ENCODE measurements around the gene MCCC2. TPM values are rescaled to one million over a fixed set of nuclear protein-coding genes. Genes with fewer than 3 reads are reported as not detected.

MCCC2 gene
- total RNA-seq, 1 donor from 2014 or later: 48.6 TPM

- DNase-seq (ENCODE audit: extremely low spot score, unreplicated experiment): no peak
- H3K36me3 Mint-ChIP-seq: peaks cover 7% of the 10 kb centered on the region
- H3K4me3 Mint-ChIP-seq: peak overlapping the region; percentile 96
- no peaks in the 10 kb centered on the region for H3K27me3 Mint-ChIP-seq
- no peak for TF ChIP-seq CTCF (conservative IDR thresholded peaks at IDR 0.05)
- H3K9me3 Mint-ChIP-seq: no peaks in the 10 kb centered on the region
- H3K27ac Mint-ChIP-seq: peak overlapping the region; percentile 91
- H3K4me1 Mint-ChIP-seq (ENCODE audit: unreplicated experiment): peaks cover 22% of the 10 kb centered on the region
Measured at GRCh38 chr5:71586052-71586940, 844 bp upstream of the MCCC2 start.

- Mint-ChIP-seq H3K27ac (peak overlapping the region; percentile 91), H3K36me3 (peaks cover 12% of the 10 kb centered on the region), H3K4me1 (ENCODE audit: unreplicated experiment) (peaks cover 22% of the 10 kb centered on the region)
Measured at GRCh38 chr5:71587766-71588532, 809 bp downstream of the MCCC2 start.

GRCh38 chr5:71588533-71588885, 1.4 kb downstream of the MCCC2 start:
- Mint-ChIP-seq H3K4me1 (ENCODE audit: unreplicated experiment) (peaks cover 22% of the 10 kb centered on the region), H3K27ac (no peak overlapping the region)

More at GRCh38 chr5:71587766-71588532, 809 bp downstream of the MCCC2 start:
- TF ChIP-seq CTCF (conservative IDR thresholded peaks at IDR 0.05): no peak
- peak overlapping the region; percentile 96 for H3K4me3 Mint-ChIP-seq
- no peaks in the 10 kb centered on the region for H3K27me3 Mint-ChIP-seq
- H3K9me3 Mint-ChIP-seq: no peaks in the 10 kb centered on the region
- DNase-seq (ENCODE audit: extremely low spot score, unreplicated experiment): no peak

GRCh38 chr5:71589903-71590302, 2.8 kb downstream of the MCCC2 start:
- no peak for TF ChIP-seq CTCF (conservative IDR thresholded peaks at IDR 0.05)
- Mint-ChIP-seq H3K9me3 (no peaks in the 10 kb centered on the region), H3K36me3 (peaks cover 12% of the 10 kb centered on the region), H3K27me3 (no peaks in the 10 kb centered on the region), H3K4me3 (no peak overlapping the region), H3K4me1 (ENCODE audit: unreplicated experiment) (peaks cover 22% of the 10 kb centered on the region), H3K27ac (no peak overlapping the region)
- no peak for DNase-seq (ENCODE audit: extremely low spot score, unreplicated experiment)

More at GRCh38 chr5:71588533-71588885, 1.4 kb downstream of the MCCC2 start:
- Mint-ChIP-seq H3K4me3 (peak overlapping the region; percentile 96), H3K27me3 (no peaks in the 10 kb centered on the region), H3K9me3 (no peaks in the 10 kb centered on the region), H3K36me3 (peaks cover 12% of the 10 kb centered on the region)
- DNase-seq (ENCODE audit: extremely low spot score, unreplicated experiment): no peak
- TF ChIP-seq CTCF (conservative IDR thresholded peaks at IDR 0.05): no peak

- Mint-ChIP-seq H3K27ac (no peak overlapping the region), H3K4me3 (no peak overlapping the region), H3K9me3 (no peaks in the 10 kb centered on the region), H3K36me3 (peaks cover 13% of the 10 kb centered on the region), H3K4me1 (ENCODE audit: unreplicated experiment) (peaks cover 22% of the 10 kb centered on the region), H3K27me3 (no peaks in the 10 kb centered on the region)
- no peak for TF ChIP-seq CTCF (conservative IDR thresholded peaks at IDR 0.05)
- no peak for DNase-seq (ENCODE audit: extremely low spot score, unreplicated experiment)
Measured at GRCh38 chr5:71591100-71591499, 4.0 kb downstream of the MCCC2 start.
